ENCODE data around the gene ACOXL. TPM values are rescaled to one million over a fixed set of nuclear protein-coding genes. Genes with fewer than 3 reads are reported as not detected.
"Not testable (repeated sequence)": the region's sequence is repeated elsewhere in the genome, so short reads cannot be mapped to it uniquely, and the experiment has no call there.

ACOXL gene
- total RNA-seq, 1 donor from 2014 or later = not detected

- no peak for DNase-seq
These were observed 310.7 kb downstream of the ACOXL start for GRCh38 chr2:111042772-111043771.

DNA sequence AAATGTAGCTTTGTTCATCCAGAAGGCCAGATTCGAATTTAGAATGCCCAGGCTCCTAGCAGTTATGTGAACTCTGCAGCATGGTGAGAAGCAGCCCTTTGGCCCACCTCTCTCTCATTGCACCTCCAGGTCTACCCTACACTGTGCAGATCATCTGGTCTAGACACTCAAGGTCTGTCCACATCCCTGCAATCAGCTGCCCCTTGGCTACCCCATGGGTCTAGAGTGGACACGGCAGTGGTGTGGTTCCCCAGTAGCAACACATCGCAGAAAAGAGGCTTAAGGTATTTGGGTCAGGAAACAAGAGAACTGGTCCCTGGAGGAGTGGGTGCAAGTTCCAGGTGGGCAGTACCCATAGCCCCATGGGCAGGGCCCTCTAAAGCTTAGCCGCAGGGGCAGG lies 311.7 kb downstream of the ACOXL start:
- DNase-seq = no peak

- DNase-seq = not testable (repeated sequence)
These were observed 312.9 kb downstream of the ACOXL start for GRCh38 chr2:111045236-111045635.

DNA sequence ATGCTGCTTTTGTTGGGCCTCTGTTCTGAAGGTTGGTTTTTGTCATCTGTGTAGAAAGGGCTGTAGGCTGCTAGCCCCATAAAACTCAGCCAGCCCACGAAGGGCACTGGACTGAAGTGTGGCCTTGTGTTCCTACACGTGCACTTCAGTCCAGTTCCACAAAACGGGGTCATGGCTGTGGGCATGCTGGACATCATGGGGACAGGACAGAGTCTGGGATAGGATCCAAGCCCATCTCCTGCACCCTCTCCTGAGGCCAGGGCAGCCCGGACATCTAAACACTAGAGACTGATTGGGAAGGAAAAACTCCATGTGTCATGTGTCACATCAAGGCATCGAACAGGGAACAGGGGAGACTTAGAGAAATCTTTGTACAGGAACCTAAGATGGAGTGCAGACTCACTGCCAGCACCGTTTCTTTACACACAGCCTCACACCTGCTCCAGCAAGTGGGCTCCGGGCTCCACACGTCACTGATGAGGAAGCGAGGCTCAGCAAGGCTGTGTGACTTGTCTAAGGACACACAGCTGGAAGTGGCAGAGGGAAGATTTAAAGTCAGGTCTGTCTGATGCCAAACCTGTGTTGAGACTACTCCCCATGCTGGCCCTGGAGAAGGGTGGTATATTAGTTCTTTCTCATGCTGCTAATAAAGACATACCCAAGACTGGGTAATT lies 313.5 kb downstream of the ACOXL start:
- DNase-seq = no peak

DNA sequence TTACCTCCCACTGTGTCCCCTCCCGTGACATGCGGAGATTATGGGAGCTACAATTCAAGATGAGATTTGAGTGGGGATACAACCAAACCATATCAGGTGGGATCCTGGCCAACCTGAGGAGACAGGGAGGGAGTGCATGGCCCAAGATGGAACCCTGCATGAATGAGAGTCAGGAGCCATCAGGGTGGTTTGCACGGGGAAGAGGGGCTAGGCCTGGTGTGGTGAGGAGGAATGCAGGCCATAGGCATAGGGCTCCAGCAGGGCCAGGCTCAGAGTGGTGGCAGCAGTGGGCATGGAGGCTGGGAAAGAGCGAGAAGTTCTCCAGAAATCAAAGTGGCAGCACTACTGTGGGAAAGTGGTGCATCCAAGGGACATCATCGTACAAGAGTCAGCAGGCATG lies 314.3 kb downstream of the ACOXL start:
- no peak for DNase-seq

- DNase-seq = no peak
These were observed 316.7 kb downstream of the ACOXL start for GRCh38 chr2:111048856-111049768.

GRCh38 chr2:111049792-111050640 lies 317.6 kb downstream of the ACOXL start:
- no peak for DNase-seq

DNA sequence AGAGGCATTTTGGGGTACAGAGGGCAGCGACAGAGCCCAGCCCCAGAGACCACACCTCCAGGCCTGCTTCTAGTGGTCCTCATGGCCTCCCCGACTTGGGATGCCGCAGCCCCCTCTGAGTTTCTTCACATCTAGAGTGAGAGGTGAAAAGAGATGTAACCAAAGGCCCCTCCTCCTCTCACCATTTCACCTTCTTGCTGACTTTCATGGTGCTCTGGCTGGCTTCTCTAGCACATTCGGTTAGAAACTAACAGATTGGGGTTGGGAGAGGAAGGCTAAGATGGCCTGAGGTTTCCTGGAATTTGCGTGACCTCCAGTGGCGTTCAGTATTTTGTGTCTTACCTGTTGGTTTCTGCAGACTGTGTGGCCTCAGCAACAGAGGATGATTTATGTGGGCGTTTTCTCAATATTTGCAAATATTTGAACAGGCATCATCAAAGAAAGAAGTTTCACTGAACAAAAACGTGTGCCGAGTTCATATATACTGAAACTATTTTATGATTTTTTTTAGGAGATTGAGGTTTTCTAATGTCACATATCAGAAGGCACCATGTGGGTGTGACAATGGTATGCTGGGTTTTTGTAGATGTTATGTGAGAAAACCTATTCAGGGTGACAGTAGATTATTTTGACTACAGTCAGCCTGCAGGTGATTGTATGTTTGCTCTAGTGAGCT lies 318.5 kb downstream of the ACOXL start:
- DNase-seq = no peak

GRCh38 chr2:111052621-111053020 lies 320.2 kb downstream of the ACOXL start:
- no peak for DNase-seq

DNA sequence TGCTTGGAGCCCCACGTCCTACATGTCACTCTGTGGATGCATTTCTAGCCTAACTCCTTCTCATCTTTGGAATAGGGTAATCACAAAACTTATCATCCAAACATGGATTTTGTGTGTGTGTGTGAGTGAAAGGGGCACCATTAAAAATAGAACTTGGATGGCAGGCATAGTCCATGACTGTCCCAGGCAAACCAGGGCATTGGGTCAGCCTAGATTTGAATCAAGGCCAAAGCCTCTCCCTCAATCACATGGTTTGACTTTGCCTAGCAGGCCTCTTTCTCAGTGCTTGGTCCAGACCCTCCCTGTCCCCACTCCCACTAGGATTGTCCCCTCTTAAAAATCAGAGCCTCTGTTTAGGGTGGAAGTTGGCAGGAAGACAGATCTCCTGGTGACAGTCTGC lies 320.9 kb downstream of the ACOXL start:
- no peak for DNase-seq

DNA sequence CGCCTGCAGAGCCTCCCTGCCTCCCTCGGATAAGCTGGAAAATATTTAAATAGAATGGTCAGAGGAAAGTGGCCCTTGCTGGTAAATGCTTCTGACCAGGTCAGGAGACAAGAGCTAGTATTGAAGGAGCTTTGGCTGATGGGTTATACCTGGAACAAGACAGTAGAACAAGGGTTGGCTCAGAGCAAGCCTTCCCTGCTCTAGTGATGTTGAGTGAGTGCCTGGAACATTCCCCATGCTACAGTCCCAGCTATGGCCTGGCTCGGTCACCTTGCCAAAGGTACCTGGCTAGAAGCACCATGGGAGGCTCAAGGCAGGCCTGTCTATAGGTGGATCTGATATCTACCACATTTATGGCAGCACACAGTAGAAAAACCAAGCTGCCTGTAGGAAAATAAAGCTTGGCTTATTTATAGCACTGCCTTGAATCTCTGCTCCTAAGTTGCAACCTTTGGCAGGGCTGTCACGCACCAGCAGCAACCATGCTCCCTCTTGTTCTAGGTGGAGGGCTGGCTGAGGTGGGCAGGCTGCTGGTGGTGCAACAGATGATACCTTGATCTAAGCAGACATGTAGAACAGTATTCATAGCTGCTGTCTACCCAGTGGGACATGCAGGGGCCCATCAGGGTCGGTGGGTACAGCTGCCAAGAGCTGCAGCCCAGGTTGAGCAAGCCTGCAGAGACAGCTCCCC lies 321.6 kb downstream of the ACOXL start:
- DNase-seq = no peak

GRCh38 chr2:111054791-111055691 lies 322.7 kb downstream of the ACOXL start:
- DNase-seq = no peak

GRCh38 chr2:111055735-111056134 lies 323.4 kb downstream of the ACOXL start:
- no peak for DNase-seq

- DNase-seq = no peak
These were observed 324.7 kb downstream of the ACOXL start for GRCh38 chr2:111057045-111057444.

DNA sequence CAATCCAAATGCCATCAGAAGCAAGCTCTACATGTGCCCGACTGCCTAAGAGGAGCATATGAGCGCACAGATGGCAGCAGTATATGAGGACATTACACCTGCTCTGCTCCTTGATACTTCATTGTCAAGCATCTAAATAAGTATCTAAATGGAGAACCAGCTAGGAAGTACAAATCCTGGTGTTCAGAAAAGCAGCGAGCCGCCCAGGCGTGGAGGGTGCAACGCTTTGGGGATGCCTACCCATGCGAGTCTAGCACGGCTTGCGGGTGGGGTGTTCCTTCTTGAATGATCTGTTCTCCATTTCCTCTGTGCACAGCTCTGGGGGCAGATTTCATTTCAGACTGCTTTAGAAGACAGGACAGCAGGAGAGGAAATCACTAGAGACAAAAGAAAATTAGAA lies 325.3 kb downstream of the ACOXL start:
- DNase-seq = no peak

- DNase-seq = no peak
These were observed 325.9 kb downstream of the ACOXL start for GRCh38 chr2:111058264-111058663.

DNA sequence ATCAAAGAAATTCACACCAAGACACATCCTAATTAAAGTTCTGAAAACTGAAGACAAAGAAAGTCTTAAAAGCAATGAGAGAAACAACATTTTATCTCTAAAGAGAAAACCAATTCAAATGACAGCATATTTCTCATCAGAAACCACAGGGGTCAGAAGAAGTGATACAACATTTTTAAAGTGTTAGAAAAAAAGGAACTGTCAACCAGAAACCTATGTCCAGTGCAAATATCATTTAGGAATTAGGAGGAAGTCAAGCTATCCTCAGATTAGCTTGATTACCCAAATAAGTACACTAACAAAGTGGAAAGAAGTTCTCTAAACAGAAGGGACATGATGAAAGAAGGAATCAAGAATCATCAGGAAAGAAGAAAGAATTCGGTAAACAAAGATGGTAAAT lies 328.8 kb downstream of the ACOXL start:
- no peak for DNase-seq

DNA sequence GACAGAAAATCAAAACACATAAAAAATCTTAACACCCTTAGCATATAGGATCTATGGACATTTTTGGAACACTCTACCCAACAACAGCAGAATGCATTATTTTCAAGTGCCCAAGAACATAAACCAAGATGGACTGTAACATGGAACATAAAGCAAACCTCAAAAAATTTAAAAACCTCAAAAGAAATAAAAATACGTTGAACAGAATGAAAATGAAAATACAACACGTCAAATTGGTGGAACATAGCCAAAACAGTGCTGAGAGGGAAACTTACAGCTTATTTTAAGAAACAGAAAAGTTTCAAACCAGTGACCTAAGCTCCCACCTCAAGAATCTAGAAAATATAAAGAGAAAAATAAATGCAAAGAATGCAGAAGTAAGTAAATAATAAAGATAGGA lies 330.0 kb downstream of the ACOXL start:
- DNase-seq = no peak

GRCh38 chr2:111066062-111066593 lies 333.8 kb downstream of the ACOXL start:
- DNase-seq = no peak
